ENCODE results near the gene YIPF4.

DNA sequence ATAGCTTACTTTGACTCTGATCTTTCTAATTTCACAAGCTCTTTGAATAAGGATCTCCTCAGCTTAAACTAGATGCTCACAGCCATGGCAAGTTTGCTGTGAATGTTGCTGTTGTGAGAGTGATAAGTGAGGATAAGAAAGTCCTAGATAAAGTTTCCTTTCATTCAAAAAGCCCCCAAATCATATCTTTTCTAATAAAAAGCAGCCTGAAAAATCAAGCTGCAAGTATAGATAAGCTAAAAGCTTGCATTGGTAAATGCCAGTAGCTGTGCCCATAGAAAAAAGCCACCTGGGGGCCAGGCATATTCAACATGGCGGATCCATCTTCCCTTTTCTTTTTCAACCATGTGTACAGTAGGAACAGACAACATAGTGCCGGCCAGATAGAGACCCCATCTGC lies 17.3 kb upstream of the YIPF4 start:
- TF ChIP-seq, protein P1, sequence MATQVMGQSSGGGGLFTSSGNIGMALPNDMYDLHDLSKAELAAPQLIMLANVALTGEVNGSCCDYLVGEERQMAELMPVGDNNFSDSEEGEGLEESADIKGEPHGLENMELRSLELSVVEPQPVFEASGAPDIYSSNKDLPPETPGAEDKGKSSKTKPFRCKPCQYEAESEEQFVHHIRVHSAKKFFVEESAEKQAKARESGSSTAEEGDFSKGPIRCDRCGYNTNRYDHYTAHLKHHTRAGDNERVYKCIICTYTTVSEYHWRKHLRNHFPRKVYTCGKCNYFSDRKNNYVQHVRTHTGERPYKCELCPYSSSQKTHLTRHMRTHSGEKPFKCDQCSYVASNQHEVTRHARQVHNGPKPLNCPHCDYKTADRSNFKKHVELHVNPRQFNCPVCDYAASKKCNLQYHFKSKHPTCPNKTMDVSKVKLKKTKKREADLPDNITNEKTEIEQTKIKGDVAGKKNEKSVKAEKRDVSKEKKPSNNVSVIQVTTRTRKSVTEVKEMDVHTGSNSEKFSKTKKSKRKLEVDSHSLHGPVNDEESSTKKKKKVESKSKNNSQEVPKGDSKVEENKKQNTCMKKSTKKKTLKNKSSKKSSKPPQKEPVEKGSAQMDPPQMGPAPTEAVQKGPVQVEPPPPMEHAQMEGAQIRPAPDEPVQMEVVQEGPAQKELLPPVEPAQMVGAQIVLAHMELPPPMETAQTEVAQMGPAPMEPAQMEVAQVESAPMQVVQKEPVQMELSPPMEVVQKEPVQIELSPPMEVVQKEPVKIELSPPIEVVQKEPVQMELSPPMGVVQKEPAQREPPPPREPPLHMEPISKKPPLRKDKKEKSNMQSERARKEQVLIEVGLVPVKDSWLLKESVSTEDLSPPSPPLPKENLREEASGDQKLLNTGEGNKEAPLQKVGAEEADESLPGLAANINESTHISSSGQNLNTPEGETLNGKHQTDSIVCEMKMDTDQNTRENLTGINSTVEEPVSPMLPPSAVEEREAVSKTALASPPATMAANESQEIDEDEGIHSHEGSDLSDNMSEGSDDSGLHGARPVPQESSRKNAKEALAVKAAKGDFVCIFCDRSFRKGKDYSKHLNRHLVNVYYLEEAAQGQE (IDR thresholded peaks at IDR 0.05; ENCODE audit: low read depth) = no peak
- TF ChIP-seq EGR1 (IDR thresholded peaks at IDR 0.05) (no peak), YY1 (IDR thresholded peaks at IDR 0.05; ENCODE audit: low read depth) (no peak), ZBTB7A (IDR thresholded peaks at IDR 0.05; ENCODE audit: low read depth) (no peak), TEAD4 (IDR thresholded peaks at IDR 0.05) (no peak), RAD21 (IDR thresholded peaks at IDR 0.05; ENCODE audit: low read depth) (no peak), TCF12 (IDR thresholded peaks at IDR 0.05; ENCODE audit: low read depth) (no peak)
- TF ChIP-seq, protein P2, sequence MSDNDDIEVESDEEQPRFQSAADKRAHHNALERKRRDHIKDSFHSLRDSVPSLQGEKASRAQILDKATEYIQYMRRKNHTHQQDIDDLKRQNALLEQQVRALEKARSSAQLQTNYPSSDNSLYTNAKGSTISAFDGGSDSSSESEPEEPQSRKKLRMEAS (IDR thresholded peaks at IDR 0.05) = no peak
